HG03342 (cell line): ENCODE measurements around the gene FER.
A peak's percentile ranks its signal among the peaks of the same experiment; 100 is the strongest.
"Not testable (repeated sequence)": the region's sequence is repeated elsewhere in the genome, so short reads cannot be mapped to it uniquely, and the experiment has no call there.

Experiments used
- ATAC-seq: cut with Tn5 transposase; IDR thresholded peaks from one replicate; pipeline ENCODE4 v1.9.1; 2021; ENCODE audit warnings: mild to moderate bottlenecking, moderate library complexity; ENCODE audit not compliant: unreplicated experiment

FER gene

DNA sequence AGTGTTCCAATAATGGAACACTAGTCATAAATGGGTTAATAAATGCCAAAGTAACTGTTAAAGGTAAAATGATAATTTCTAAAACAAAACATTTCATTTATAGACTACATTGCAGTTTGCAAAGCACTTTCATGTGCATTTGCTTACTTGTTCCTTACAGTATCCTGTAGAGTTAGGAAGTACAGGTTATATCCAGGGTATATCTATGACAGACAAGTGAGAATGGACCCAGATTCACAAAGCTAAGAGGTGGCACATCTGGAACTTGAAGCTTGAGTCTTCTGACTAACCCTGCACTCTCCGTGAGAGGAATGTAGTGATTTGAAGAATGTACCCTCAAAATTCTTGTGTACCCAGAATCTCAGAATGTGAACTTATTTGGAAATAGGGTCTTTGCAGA is 121.4 kb downstream of the FER start:
- no peak for ATAC-seq

DNA sequence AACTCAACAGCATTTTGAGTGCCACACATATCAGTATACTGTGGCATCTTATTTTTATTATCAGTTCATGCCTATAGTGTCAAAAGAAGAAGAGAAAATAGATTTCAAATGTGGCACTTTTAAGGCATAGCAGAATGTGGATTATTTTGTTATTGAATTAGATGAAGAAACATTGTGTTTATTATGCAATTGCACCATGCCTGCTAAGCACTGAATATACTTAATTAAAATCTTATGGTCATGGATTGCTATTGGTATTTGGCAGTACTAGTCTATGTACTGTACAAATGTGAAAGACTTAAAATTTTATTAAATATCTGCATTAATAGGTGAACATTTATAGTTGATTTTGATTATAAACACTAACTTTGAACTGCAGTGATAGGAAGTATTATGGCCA is 128.8 kb downstream of the FER start:
- no peak for ATAC-seq

DNA sequence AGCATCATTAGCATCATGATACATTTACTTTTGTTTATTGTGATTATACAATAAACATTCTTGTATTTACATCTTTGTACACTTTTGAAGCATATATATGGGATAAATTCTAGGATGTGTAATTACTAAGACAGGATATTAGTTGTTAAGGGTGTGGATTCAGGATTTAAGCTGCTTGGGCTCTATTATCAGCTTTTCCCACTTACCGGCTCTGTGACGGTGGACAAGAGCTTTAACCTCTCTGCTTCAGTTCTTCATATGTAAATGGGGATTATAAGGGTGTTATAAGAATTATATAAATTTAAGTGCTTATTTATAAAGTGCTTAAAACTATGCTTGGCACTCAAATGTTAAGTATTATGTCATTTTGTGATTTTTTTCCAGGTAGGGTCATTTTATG is 131.1 kb downstream of the FER start:
- no peak for ATAC-seq

GRCh38 chr5:108881133-108881532 is 133.4 kb downstream of the FER start:
- no peak for ATAC-seq

- no peak for ATAC-seq
These were observed 137.0 kb downstream of the FER start for GRCh38 chr5:108884736-108885135.

DNA sequence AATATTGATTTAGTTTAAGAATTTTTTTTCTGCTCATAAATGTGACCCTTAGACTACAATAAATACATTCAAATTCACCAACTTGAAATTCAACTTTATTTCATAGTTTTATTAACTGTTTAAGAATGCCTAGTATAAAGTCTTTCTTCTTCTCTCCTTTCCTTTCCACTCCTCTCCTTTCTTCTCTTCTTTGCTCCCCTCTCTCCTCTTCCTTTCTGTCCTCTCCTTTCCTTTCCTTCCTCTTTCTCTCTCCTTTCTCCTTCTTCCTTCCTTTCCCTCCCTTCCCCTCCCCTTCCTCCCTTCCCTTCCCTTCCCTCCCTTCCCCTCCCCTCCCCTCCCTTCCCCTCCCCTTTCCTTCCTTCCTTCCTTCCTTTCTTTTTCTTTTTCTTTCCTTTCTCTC is 150.6 kb downstream of the FER start:
- ATAC-seq: no peak

GRCh38 chr5:108898707-108899106 is 151.0 kb downstream of the FER start:
- no peak for ATAC-seq

- ATAC-seq: not testable (repeated sequence)
These were observed 151.5 kb downstream of the FER start for GRCh38 chr5:108899244-108899643.

- ATAC-seq: no peak
These were observed 153.0 kb downstream of the FER start for GRCh38 chr5:108900668-108901067.

- no peak for ATAC-seq
These were observed 158.1 kb downstream of the FER start for GRCh38 chr5:108905805-108906204.

DNA sequence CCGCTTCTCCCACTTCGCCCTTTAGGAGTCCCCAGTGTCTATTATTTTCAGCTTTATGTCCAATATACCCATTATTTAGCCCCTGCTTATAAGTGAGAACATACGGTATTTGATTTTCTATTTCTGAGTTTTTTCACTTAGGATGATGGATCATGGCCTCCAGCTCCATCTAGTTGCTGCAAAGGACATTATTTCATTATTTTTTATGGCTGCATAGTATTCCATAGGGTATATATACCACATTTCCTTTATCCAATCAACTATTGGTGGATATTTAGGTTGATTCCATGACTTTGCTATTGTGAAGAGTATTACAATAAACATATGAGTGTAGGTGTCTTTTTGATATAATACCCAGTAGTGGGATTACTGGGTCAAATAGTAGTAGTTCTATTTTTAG is 162.9 kb downstream of the FER start:
- no peak for ATAC-seq

GRCh38 chr5:108911055-108911454 is 163.4 kb downstream of the FER start:
- ATAC-seq: peak; percentile 75

DNA sequence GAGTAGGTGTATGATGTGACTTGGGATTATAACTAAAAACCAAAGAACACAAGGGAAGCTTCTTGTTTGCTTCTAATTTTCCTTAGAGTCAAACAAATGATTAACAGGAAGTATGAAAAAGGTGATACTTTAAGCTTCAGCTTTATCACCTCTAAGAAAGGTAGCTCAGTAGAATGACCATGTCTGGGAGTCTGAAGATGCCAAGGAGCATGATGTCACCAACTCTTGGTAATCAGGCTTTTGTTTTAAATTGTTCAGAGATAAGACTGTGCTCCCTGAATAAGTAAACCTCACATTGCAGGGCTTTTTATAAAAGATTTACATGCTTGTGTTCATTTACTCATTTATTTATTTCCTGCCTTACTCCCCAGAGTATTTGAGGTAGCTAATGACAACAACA is 169.9 kb downstream of the FER start:
- no peak for ATAC-seq

GRCh38 chr5:108919591-108920326 is 172.1 kb downstream of the FER start:
- no peak for ATAC-seq

DNA sequence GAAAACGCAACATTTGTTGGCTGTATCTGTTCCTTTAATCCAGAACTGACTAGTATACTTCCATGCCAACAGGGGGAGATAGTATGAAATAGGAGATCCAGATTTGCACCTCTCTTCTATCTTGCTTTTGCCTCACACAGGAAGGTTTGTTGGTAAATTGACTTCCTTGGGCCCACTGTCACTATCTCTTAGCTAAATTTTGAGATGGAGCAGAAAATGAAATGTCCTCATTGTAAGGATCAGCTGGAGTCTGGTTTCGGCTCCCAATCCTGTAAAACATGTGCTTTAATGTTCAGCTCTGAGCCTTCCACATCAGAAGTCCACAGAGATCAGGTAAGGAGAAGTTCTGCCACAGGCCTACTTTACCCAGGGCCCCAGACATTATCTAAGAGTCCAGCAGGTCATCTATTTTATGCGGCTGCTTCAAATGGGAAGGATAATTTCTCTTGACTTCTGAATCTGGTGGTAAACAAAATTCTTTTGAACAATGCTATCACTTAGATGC is 176.8 kb downstream of the FER start:
- ATAC-seq: no peak

GRCh38 chr5:108925073-108925472 is 177.4 kb downstream of the FER start:
- ATAC-seq: no peak

GRCh38 chr5:108930107-108930506 is 182.4 kb downstream of the FER start:
- no peak for ATAC-seq

- no peak for ATAC-seq
These were observed 187.9 kb downstream of the FER start for GRCh38 chr5:108935611-108936010.

DNA sequence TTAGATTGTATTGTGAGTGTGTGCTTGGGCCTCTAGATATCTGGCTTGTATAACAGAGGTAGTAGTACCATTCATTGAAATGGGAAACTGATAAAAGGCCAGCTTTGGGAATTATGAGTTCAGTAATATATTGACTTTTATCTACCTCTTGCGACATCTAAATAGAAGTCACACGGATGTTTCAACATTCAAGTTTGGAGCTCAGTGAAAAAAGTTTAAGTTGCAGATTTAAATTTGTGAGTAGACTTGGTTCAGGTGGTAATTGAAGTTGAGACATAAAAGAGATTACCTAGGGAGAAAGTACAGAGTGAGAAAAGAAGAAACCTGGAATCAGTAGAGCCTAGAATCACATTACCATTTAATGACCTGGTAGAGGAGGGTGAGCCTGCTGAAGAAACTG is 189.5 kb downstream of the FER start:
- no peak for ATAC-seq

- ATAC-seq: no peak
These were observed 192.8 kb downstream of the FER start for GRCh38 chr5:108940506-108940905.

GRCh38 chr5:108941746-108942145 is 194.0 kb downstream of the FER start:
- no peak for ATAC-seq

DNA sequence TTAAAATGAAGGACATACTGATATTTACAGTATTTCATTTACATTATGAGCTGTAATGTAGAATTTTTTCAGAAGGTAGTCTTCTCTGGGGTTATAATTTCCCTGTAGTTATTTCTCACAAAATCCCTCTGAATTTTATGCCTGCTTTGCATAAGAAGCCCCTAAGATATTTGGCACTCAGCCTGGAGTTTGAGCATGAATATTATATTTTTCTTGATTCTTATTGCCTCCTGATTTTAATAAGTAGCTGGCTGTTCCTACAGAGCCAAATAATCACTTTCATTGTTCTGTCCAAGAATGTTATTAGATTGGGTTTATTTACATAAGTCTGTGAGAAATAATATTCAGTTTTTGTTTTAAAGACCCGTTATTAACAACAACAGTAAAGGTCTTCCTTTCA is 195.0 kb downstream of the FER start:
- no peak for ATAC-seq

GRCh38 chr5:108945094-108945493 is 197.4 kb downstream of the FER start:
- ATAC-seq: no peak
